Stimulated activated CD8-positive, alpha-beta memory T cell treated with anti-CD3 and anti-CD28 coated beads, Interleukin-15, amount 100 ng/mL, for 48 hours (primary cell): ENCODE results near the gene RELN.

Experiments
- DNase-seq, 2 donors: peaks; one replicate each; pipeline ENCODE4 v3.0.0-alpha.2; 2020; ENCODE audit warnings: low read depth in 2 of 2

The RELN gene

DNA sequence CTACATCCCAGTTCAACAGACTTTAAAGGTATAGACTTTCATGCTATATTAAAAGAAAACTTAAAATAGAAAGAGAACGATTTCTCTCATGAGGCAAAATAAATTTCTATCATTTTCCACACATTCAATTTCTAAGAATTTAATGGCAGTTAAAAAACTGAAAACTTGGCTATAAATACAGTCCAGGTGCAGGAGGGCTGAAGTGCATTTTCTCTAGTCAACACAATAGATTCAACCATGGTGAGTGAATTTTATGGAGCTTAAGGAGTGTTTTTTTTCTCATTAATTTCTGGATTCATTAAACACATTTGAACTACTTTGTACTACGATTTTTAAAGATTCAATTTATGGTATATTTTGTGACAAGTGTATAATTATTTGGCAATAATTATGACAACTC is 302.7 kb downstream of the RELN start:
- DNase-seq = no peak

GRCh38 chr7:103686064-103686463 is 303.4 kb downstream of the RELN start:
- no peak for DNase-seq

GRCh38 chr7:103685646-103686045 is 303.8 kb downstream of the RELN start:
- no peak for DNase-seq

DNA sequence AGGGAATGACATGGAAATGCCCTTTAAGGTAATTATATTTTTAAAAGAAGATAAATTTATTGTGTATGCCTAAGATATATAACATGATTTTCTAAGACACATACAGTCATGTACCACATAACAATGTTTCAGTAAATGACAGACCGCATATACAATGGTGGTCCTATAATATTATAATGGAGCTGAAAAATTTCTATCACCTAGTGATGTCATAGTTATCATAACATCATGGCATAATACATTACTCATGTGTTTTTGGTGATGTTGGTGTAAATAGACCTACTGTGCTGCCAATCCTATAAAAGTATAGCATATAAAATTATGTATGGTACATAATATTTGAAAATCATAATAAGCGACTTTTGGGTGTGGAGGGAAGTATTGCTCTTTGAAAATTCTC is 306.1 kb downstream of the RELN start:
- DNase-seq = no peak

DNA sequence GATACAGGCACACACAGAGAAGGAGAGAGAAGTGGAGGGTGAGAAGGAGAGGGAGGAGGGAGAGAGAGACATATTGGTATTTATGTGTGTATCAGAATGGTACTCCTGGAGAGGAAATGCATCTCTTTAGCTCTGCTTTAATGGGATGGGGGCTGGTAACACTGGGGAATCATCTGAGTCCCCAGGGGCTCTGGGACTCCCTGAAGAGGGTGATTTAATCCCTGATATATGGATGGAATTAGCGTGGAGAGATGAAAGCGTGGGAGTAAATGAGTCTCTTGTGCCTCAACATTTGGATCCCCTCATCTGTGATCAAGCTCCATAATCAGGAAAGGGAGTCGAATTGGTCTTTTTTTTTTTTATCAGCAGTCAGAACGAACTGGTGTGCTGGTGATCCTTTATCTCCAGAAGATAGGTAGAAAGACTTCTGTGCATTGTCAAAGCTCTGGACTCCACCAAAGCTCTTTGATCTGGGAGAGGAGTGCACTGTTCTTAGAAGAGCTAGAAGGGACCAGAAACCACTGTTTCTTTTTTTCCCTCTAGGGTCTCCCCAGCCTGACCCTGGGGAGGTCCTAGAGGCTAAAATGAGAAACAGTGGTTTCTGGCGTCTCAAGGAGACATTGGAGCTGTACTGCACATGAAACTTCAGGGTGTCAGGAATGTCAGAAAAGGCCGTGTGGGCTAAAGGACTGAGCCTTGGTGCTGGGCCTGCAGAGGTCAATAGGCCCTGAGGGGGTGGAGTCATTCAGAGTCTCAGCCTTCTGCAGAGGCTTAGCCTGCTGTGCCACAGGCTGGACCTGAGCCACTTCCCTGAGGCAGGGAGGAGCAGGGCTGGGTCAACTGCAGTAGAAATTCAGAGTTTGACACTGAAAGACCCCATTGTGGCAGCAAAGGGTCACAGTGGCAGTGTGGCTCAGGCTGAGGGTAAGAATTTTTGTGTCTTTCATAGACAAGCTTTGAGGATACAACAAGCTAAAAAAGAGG is 309.0 kb downstream of the RELN start:
- DNase-seq = no peak

GRCh38 chr7:103679151-103680132 is 310.0 kb downstream of the RELN start:
- DNase-seq = no peak

- DNase-seq = no peak
Observed at GRCh38 chr7:103668279-103668941, 321.0 kb downstream of the RELN start.

DNA sequence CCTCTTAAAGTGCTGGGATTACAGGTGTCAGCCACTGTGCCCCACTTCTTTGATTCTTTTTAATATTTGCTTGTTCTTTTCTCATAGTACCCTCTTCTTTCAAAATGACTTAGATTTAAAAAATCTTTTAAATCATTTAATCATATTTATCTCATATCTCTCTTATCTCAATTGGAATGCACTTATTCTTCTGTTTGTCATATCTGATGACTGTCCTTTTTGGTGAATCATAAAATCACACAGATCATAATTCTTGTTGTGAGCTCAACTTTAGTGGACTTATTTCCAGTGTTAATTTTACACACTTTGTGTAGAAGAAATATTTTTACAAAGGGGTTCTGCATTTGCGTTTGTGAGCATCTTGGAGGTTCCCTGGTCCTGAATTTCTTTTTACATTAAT is 323.1 kb downstream of the RELN start:
- no peak for DNase-seq

GRCh38 chr7:103664577-103664976 is 324.9 kb downstream of the RELN start:
- DNase-seq = no peak

DNA sequence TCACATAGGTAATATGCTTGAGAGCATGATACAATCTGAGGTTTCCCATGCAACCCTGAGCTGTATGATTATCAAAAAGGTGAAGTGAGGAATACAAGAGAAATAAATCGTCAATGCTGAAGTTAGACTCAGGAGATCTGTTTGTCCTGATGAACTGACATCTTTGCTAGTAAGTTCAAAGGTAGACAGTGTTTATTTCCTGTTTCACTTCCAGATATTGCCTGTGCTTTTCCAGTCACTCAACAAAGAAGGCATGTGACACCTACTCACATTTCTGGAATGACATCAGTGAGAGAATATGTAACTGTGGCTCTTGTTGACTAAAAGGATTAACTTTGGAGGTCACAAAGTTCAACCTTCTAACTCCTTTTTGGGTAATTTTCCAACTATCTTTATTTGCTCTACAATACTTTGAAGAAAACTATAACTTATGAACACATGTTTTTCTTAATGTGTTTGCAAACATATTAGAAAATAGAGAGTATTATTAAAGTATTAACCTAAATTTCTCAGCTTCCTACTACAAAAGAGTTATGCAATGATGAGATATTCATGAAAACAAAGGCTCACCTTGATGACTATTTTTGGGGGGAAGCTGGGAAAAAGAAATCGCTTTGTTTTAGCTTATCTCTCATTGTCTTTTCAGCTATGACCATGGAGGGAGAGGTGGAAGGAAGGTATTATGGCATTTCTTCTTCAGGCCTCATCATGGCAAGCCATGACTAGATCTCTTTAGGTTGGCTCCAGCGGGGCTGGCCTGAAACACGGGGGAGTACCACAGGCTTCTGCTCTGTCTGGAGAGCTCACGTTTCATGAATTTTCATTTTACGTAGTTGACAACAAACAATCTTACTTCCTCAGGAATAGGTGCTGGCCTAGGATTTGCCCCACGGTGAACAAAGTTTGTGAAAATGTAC is 328.7 kb downstream of the RELN start:
- no peak for DNase-seq

- DNase-seq = no peak
Observed at GRCh38 chr7:103658055-103659005, 331.1 kb downstream of the RELN start.

DNA sequence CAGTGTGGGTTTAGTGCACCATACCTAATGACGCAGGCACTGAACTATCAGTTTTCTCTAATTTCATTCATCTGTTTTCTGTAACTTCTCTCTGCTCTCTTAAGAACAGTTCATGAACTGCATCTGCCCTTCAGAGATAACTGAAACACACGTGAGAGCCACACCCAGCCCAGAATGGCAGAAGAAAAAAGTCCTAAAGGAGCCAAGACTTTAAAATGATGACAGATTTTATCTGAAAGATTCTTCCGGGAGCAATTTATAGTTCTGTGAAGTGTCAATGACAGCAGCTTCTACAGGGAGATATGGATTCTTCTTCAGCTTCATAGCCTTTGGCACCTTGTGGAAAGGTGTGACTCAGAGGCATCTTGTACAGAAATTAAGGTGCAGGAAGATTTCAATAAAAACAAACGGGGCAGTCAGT is 332.0 kb downstream of the RELN start:
- no peak for DNase-seq

DNA sequence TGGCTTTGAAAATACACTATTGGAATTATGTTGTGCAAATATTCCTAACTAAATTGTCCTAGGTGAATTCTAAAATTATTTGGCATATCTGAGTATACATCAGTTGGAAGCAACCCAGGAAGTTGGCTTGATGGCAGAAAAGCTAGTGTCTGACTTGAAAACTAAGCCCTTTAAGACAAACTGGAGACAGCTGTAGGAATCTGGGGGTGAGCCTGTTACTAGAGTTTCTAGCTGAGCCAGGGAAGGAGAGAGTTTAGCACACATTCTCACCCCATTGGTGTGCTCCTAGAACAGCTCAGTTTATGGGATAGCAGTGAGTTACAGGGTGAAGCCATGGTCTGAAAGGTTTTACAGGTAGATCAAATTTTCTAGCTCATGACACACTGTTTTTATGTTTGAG is 333.2 kb downstream of the RELN start:
- no peak for DNase-seq

GRCh38 chr7:103651593-103652377 is 337.7 kb downstream of the RELN start:
- DNase-seq = no peak

- no peak for DNase-seq
Observed at GRCh38 chr7:103649052-103649451, 340.4 kb downstream of the RELN start.

- no peak for DNase-seq
Observed at GRCh38 chr7:103648135-103648534, 341.3 kb downstream of the RELN start.

DNA sequence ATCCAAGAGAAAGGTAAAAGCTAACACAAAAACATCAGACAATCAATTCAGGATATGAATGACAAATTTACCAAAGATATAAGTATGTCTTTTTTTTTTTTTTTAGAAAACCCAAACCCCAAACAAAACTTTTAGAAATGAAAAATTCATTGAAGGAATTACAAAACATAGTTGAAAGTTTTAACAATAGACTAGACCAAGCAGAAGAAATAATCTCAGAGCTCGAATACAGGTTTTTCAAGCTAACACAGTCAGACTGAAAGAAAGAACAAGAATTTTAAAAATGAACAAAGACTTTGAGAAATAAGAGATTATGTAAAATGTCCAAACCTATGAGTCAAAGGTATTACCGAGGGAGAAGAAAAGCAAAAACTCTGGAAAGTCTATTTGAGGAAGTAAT is 345.1 kb downstream of the RELN start:
- DNase-seq = no peak

DNA sequence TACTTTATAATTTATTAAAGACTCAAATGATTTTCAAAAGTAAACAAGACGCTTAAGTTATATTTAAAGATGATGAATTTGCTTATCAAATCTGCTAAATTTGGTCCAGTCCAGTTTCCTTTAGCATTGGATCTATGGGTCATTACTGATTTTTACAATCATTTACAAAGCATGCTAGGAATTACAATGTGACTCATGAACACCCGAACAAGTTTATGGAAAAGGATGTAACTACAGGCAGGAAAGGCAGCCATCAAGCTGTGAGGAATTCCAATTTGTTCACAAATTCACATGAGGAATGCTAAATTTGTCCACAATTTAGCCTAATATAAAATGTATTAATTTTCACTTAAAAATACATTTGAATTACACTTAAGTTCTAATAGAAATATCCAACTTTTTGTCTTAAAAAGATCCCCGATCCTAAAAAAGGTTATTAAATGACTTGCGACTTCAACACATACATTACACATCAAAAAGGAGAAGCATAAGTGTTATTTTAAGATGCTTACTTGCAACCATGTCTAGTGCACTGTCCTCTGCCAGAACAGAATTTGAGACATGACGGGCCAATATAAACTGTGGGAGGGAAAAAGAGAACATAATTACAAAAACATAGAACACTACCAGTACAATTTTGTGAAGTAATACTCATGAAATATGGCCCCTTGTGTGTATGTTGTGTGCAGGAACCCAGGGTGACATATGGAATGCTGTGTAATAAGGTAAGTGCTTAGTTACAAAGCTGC is 349.3 kb downstream of the RELN start:
- DNase-seq = no peak
